Ascending aorta (tissue), 2 donors: ENCODE measurements around the gene EEF1G. TPM values are rescaled to one million over a fixed set of nuclear protein-coding genes. Genes with fewer than 3 reads are reported as not detected.
A peak's percentile ranks its signal among the peaks of the same experiment; 100 is the strongest.
"Not testable (repeated sequence)": the region's sequence is repeated elsewhere in the genome, so short reads cannot be mapped to it uniquely, and the experiment has no call there.

ENCODE experiments used
- DNase-seq, 2 donors: peaks; one replicate each; pipeline ENCODE4 v3.0.0-alpha.2; 2019; ENCODE audit warnings: low spot score in 2 of 2
- H3K27ac ChIP-seq, 2 donors: fragments of 200-600 bp; sonication (generic); one replicate each; pipeline ENCODE4 v1.5.1; 2016 to 2017; ENCODE audit warnings: mild to moderate bottlenecking in 1 of 2
- H3K27me3 ChIP-seq: fragments of 200-600 bp; sonication (generic); one replicate; pipeline ENCODE4 v1.5.1; 2017
- H3K36me3 ChIP-seq, 2 donors: fragments of 200-600 bp; sonication (generic); one replicate each; pipeline ENCODE4 v1.5.1; 2016
- H3K4me1 ChIP-seq, 2 donors: fragments of 200-600 bp; sonication (generic); one replicate each; pipeline ENCODE4 v1.5.1; 2016 to 2017; ENCODE audit warnings: mild to moderate bottlenecking in 1 of 2
- H3K4me3 ChIP-seq, 2 donors: fragments of 200-600 bp; sonication (generic); one replicate each; pipeline ENCODE4 v1.5.1; 2016 to 2017; ENCODE audit warnings: mild to moderate bottlenecking in 1 of 2
- H3K9me3 ChIP-seq, 2 donors: fragments of 200-600 bp; sonication (generic); one replicate each; pipeline ENCODE4 v1.5.1; 2016
- intact Hi-C: fragments of 100-400 bp; cut with DNase I; formaldehyde crosslinking; loops from one replicate; pipeline ENCODE4 v1.15.1; 2023
- total RNA-seq: library from RNA; depleted of rRNA; stranded (reverse); fragments of >200 nt; gene quantifications from one replicate; pipeline ENCODE4 v1.1.0, GENCODE V29; 2016
- TF ChIP-seq, protein P1 (sequence below), 3 experiments: fragments of 200-600 bp in 2 of 3; fragments of 450-650 bp in 1 of 3; sonication (generic) in 2 of 3; IDR thresholded peaks; one replicate each; pipeline ENCODE4 v1.5.1; 2016 to 2019; ENCODE audit warnings: antibody characterized with exemption in 3 of 3, mild to moderate bottlenecking in 1 of 3, moderate library complexity in 1 of 3

The EEF1G gene
- total RNA-seq, 1 donor from 2014 or later, result 1,083 TPM

DNA sequence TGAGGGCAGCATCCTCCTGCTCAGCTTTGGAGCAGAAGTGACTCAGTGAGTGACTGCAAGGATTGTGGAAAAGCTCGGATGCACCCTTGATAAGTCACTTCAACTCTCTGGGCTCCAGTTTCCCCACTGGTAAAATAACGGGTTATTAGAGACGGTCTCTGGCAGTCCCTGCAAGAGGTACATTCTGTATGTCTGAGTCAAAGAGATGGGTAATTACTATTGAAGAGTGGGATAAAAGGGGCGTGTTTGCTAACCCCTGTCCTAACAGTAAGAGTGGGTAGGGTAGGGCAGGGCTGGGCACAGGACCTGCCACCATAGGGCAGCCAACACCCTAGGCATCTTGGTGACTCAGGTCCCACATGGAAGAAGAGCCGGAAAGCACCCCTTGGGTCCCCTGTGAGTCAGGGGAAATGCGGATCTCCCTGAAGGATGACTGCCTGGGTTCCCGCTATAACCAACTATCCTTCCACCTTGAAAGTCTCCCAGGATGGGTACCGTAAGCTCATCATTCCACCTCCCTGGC lies 19.8 kb downstream of the EEF1G start:
- intact Hi-C loops, result no loop called here

DNA sequence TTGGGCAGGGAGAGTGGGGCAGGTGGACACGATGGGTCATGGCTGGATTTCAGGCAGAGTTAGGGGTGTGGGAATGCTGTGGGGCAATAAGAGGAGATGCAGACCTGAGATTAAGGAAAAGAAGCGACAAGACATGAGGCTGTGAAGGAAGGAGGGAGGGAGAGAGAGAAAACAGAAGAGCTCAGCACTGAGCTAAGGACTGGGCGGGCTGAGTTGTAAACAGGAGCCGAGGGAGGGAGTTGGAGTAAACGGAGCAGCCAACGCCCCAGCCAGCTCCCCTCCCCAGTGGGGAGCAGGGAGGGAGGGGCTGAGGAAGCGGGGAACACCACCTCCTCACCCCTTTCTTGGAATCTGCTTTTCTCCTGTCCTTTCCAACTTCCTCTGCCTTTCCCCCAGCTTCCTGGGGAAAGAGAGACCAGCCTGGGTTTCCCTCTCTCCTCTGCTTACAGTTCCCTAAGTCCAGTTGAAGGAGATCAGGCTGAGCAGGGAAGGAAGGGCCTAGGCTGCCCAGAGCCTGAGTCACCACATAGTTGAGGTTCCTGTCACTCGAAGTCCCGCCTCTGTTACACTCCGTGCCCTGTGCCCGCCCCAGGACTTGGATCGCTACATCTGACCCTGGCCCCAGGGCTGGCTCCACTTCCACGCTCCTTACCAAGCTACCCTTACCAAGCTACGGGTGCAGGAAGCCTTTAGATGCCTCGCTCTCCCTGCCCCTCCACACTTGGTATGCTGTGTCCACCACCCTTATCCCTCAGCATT lies 20.4 kb downstream of the EEF1G start:
- TF ChIP-seq, protein P1, sequence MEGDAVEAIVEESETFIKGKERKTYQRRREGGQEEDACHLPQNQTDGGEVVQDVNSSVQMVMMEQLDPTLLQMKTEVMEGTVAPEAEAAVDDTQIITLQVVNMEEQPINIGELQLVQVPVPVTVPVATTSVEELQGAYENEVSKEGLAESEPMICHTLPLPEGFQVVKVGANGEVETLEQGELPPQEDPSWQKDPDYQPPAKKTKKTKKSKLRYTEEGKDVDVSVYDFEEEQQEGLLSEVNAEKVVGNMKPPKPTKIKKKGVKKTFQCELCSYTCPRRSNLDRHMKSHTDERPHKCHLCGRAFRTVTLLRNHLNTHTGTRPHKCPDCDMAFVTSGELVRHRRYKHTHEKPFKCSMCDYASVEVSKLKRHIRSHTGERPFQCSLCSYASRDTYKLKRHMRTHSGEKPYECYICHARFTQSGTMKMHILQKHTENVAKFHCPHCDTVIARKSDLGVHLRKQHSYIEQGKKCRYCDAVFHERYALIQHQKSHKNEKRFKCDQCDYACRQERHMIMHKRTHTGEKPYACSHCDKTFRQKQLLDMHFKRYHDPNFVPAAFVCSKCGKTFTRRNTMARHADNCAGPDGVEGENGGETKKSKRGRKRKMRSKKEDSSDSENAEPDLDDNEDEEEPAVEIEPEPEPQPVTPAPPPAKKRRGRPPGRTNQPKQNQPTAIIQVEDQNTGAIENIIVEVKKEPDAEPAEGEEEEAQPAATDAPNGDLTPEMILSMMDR (IDR thresholded peaks at IDR 0.05), result no peak
- H3K9me3 ChIP-seq, result no peaks in the 10 kb centered on the region
- peak overlapping the region; percentile 94 to 96 for H3K27ac ChIP-seq
- DNase-seq, result peak; percentile 75 to 95
- H3K4me1 ChIP-seq, result peaks cover 40 to 82% of the 10 kb centered on the region in 2 donors
- peak overlapping the region; percentile 40 to 55 for H3K4me3 ChIP-seq
- H3K36me3 ChIP-seq, result no peaks in the 10 kb centered on the region
- H3K27me3 ChIP-seq, result no peaks in the 10 kb centered on the region
- intact Hi-C loops, result no loop called here

More for the DNA sequence above, 19.8 kb downstream of the EEF1G start:
- H3K27ac ChIP-seq, result peak overlapping the region; percentile 94 to 96
- DNase-seq, result no peak
- H3K36me3 ChIP-seq, result peaks cover 4 to 6% of the 10 kb centered on the region in 2 donors
- no peaks in the 10 kb centered on the region for H3K9me3 ChIP-seq
- no peaks in the 10 kb centered on the region for H3K27me3 ChIP-seq
- TF ChIP-seq, protein P1 (IDR thresholded peaks at IDR 0.05), result no peak
- H3K4me1 ChIP-seq, result peaks cover 39 to 76% of the 10 kb centered on the region in 2 donors
- peak overlapping the region; percentile 40 to 55 for H3K4me3 ChIP-seq

DNA sequence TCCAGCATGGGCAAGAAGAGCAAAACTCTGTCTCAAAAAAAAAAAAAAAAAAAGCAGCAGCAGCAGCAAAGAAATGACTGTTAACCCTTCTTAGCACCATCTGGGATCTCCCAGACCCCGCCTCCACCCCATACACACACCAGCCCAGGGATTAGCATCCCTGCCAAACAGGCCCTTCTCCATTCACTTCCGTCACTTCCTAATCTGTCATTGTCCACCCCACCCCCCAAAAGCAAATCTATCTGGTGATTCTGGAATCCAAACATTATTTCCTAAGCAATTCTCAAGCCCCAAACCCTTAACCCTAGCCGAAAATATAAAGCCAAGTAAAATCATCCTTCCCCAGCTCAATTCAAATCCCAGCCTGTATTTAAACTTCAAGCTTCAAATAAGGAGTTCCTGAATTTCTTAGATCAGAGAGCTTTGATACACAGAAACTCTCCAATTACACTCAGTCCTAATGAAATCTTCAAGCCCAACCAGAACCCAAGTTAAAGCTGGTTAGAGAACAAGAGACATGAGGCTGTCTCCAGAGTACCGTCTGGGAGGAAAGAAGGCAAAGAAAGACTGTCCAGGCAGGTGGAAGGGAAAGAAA lies 21.1 kb downstream of the EEF1G start:
- Histone ChIP-seq H3K27me3 (no peaks in the 10 kb centered on the region), H3K36me3 (no peaks in the 10 kb centered on the region), H3K4me3 (peak overlapping the region; percentile 40 to 55), H3K4me1 (peaks cover 41 to 86% of the 10 kb centered on the region in 2 donors), H3K9me3 (no peaks in the 10 kb centered on the region), H3K27ac (peak overlapping the region; percentile 94 to 96)
- TF ChIP-seq, protein P1 (IDR thresholded peaks at IDR 0.05), result no peak
- intact Hi-C loops, result no loop called here
- DNase-seq, result no peak

DNA sequence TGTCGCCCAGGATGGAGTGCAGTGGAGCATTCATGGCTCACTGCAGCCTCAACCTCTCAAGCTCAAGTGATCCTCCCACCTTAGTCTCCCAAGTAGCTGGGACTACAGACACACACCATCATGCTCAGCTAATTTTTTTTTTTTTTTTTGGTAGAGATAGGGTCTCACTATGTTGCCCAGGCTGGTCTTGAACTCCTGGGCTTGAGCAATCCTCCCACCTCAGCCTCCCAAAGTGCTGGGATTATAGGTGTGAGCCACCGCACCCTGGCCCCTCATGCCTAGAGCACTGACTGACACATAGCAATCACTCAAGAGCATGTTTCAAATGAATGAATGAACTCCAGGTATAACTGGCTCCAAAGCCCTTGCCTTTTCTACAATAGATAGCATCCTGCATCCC lies 23.2 kb downstream of the EEF1G start:
- Histone ChIP-seq H3K4me1 (peaks cover 28 to 69% of the 10 kb centered on the region in 2 donors), H3K27ac (peak overlapping the region; percentile 94 to 96)
- intact Hi-C loops, H3K36me3 ChIP-seq, H3K27me3 ChIP-seq, H3K9me3 ChIP-seq, H3K4me3 ChIP-seq, DNase-seq: not testable (repeated sequence)

DNA sequence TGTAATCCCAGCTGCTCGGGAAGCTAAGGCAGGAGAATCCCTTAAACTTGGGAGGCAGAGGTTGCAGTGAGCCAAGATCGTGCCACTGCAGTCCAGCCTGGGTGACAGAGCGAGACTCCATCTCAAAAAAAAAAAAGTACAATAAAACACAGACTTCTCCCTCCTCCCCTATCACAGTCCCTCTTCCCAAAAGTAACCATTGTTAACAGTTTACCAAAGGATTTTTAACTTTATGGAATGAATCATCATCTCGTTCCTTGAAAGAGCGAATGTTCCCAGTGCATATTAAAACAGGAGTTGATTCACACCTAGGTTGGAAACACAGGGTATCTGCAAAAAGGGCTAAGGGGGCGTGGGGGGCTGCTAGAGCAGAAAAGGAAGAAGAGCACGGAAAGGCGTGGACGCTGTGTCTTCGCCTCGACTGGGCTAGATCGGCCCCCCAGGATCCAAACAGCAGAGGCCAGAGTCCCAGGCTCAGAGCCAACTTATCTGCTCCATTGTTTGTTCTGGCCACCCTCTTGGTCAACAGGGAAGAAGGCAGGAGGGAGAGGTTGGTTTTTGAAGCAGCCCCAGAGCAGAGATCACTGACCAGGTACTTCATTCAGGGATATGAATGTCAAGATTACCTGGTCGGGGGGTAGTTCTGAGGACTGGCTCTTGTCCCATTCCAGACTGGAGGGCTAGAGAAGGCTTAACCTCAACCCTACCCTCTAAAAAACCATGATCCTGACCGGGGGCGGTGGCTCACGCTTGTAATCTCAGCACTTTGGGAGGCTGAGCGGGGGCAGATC lies 25.0 kb downstream of the EEF1G start:
- peaks cover 0 to 5% of the 10 kb centered on the region in 2 donors for H3K36me3 ChIP-seq
- TF ChIP-seq, protein P1 (IDR thresholded peaks at IDR 0.05), result no peak
- H3K9me3 ChIP-seq, result no peaks in the 10 kb centered on the region
- H3K4me3 ChIP-seq, result peak overlapping the region in 1 of 2 donors; percentile 98
- H3K27me3 ChIP-seq, result no peaks in the 10 kb centered on the region
- H3K4me1 ChIP-seq, result peaks cover 16 to 52% of the 10 kb centered on the region in 2 donors
- H3K27ac ChIP-seq, result peak overlapping the region; percentile 96 to 99
- intact Hi-C loops, result loop anchor here (5.0 kb wide), 1 partner anchor 294 kb away; no protein-coding TSS in a partner anchor
- DNase-seq, result no peak
